GM21576 (cell line): ENCODE measurements around the gene SND1.
"Not testable (repeated sequence)": the region's sequence is repeated elsewhere in the genome, so short reads cannot be mapped to it uniquely, and the experiment has no call there.

ENCODE experiments used
- ATAC-seq: cut with Tn5 transposase; IDR thresholded peaks from one replicate; pipeline ENCODE4 v1.9.1; 2021; ENCODE audit warnings: mild to moderate bottlenecking, moderate library complexity; ENCODE audit not compliant: unreplicated experiment

The SND1 gene

DNA sequence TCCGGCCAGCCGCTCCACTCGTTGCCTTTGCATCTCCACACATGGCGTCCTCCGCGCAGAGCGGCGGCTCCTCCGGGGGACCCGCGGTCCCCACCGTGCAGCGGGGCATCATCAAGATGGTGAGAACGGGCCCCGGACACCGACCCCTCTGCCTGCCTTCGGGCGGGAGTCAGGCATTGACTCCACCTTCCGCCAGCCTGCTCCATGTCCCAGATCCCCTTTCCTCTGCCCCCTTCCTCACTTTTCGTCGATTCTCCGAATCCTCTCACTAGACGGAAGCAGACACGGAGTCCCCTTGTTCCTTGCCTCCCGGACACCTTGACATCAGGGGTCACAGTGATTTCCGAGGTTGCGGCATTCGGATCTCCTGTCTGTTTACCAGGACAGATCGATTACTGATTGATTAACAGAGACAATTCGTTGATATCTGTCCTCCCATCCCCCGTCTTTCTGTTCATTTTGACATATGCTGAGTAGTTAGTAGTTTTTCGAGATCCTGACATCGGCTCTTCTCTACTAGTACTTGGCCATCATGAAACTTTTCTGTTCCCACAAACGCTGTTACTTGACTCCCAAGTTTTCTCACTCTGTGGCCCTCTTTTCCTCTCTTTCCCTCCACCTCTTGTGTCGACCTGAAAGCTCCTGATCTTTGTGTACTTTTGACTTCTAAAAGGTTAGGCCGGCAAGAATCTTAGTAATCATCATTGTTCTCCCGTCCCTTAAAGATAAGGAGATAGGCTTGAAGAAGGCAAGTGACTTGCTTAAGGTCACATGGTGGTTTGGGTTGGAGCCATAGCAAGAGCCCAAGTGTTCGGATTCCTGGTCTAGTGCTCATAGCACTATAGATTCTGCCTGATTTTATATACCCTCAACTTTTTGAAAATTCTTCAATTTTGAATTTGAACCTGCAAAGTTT is 597 bp downstream of the SND1 start:
- ATAC-seq = peak; percentile 11

DNA sequence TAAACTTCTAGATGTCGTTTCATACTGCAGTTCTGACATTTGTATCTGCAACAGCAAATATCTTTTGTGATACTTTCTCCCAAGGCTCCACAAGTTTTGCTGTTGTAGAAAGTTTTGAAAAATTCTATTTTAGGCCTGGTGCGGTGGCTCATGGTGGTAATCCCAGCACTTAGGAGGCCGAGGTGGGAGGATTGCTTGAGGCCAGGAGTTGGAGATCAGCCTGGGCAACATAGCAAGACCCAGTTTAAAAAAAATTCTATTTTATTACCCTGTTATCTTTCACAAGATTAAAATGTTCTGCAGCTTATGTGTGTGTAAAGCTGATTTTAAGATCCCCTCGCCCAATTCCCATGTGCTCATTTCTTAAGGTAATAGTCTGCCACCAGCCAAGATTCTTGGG is 1.4 kb downstream of the SND1 start:
- no peak for ATAC-seq

GRCh38 chr7:127654404-127655394 is 2.7 kb downstream of the SND1 start:
- no peak for ATAC-seq

GRCh38 chr7:127655720-127656119 is 3.7 kb downstream of the SND1 start:
- ATAC-seq = no peak

DNA sequence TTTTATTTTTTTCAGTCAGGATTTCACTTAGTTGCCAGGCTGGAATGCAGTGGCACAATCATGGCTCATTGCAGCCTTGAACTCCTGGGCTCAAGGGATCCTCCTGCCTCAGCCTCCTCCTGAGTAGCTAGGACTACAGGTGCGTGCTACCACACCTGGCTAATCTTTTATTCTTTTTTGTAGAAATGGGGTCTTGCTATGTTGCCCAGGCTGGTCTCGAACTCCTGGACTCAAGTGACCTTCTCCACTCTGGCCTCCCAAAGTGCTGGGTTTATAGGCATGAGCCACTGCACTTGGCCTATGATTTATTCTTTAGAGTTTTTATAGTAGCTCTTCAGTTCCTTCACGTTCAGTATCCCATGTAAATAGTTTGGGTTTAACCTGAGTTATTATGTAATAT is 5.5 kb downstream of the SND1 start:
- ATAC-seq = no peak

DNA sequence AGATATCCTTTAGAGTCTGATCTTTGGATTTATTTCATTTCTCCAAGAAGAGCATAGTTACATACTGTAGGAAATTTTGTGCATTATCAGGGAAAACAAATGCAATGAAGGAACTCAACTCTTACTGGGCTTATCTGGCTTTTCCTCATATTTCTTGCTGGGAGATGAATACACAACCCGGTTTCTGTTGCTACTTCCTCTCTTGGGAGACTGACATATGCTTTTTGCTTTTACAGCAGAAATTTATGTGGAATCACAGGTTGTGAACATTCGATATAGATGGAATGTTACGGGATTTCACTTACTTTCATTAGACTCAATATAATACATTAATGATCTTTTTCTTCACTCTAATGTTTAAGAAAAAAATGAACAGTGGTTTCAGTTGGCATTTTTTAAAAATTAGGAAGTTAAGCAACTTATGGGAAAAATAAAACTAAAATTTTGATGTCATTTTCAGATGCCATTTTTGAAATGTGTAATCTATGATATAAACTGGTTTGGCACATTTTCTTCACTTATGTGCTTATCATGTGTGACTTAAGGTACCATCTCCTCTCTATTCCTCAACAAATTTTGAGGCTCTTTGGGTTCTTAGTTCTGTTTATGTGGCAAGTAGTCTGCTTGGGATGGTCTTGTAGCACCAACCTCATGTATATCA is 7.1 kb downstream of the SND1 start:
- no peak for ATAC-seq

DNA sequence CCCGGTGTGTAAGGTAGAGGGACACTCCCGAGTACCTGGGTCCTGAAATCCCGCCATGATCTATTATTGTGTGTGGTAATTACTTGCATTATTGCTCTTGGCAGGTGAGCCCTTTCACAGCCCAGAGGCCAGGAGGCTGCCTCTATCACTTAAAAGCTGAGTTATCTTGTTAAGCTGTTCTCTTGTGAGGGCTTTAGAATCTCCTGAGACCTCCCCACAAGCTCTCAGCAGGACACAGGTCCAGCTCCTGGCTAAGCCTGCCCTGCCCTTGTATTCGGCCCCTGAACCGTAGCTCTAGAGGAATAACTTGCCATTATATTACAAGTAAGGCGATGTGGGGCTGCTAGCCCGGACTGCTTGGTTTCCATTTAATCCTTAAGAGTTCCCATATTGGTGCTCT is 13.9 kb downstream of the SND1 start:
- no peak for ATAC-seq

DNA sequence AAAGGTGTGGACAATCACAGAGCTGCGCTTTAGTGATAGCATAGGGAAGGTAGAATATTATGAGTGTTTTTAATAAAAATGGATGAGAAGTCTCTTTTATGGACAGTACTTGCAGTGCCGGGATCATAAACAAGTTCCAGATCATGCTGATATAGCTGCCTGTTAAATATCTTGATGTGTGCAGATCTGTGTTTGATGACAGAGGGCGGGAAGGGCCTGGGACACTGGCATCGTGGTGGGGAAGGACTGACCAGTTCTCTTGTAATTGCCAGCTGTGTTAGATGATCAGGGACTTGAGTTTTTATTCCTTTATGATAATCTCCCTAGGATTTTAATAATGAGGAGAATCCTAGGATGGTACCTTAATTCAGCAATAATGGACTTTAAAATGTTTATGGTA is 14.6 kb downstream of the SND1 start:
- no peak for ATAC-seq

- no peak for ATAC-seq
Observed at GRCh38 chr7:127667017-127667670, 15.2 kb downstream of the SND1 start.

DNA sequence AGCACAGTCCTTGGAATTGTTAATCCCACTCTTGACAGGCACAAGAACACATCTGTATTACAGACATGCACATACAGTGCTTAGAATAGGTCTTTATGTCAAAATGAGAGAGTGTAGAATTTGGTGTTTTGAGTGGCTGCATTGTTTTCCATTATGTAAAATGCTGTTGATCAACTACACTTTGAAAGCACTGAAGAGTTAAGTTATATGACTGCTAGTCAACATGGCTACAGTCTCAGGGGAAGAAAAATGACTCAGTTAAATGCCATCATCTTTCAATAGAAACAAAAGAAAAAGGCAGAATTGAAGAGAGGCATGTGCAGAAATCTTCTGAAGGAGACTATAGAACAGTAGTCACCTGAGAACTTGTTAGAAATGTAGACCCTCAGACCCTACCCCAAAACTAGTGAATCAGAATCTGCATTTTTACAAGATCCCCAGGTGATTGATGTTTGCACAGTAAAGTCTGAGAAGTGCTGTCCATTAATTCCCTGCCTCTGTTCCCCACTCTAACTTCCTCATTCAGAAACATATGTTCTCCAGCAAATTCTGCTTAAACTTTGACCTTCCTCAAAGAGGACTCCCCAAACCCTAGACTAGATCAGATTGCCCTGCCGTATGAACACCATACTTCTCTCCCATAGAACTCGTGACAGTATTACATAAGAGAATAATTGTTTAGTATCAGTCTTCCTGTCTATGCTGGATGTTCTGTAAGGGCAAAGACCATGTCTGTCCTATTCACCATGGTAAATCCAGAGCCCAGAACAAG is 16.0 kb downstream of the SND1 start:
- no peak for ATAC-seq

DNA sequence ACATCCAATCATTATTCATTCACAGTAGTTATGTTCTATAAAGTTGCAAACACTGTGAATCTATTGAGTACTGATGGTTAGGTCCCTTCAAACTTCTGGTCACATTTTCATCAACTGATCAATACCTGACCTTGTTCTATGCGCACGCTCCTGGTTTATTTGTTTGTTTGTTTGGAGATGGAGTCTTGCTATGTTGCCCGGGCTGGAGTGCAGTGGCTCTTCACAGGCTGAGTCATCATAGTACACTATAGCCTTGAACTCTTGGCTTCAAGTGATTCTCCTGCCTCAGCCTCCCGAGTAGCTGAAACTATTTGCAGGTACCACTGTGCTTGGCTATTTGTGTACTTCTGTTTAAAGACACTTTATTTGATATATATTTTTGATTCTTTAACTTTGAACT is 19.3 kb downstream of the SND1 start:
- no peak for ATAC-seq

DNA sequence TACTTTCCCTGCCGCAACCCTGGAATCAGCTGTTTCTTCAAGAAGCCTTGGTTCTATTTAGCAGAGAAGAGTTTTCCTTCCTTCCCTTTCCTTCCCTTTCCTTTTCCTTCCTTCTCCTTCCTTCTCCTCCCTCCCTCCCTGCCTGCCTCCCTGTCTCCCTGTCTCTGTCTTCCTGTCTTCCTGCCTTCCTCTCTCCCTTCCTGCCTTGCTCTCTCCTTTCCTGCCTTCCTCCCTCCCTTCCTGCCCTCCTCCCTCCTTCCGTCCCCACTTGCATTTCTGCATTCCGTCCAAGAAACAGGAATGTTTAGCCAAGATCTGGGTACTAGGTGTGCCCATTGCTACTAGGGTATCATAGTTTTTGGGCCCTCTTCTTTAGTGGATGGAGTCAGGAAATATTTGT is 21.9 kb downstream of the SND1 start:
- ATAC-seq = no peak

- ATAC-seq = no peak
Observed at GRCh38 chr7:127674361-127674760, 22.4 kb downstream of the SND1 start.

GRCh38 chr7:127674923-127675322 is 22.9 kb downstream of the SND1 start:
- not testable (repeated sequence) for ATAC-seq

DNA sequence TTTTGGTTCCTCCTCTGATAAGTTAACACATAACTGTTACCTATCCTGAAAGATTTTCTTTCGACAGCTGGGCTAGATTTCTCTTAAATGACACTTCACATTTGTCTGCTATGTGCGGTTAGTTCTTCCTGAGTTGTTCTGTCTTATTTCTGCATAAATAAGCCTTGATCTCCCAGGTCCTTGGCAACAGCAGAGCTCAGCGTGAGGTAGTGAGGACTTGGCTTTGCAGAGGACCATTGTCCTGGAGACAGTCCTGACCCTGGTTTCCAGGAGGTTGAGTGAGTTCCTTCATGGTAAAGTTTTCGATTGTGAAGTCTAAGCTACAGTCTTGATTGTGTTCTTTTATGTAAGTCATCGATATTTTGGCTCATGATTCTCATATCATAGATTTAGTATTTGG is 23.7 kb downstream of the SND1 start:
- no peak for ATAC-seq

DNA sequence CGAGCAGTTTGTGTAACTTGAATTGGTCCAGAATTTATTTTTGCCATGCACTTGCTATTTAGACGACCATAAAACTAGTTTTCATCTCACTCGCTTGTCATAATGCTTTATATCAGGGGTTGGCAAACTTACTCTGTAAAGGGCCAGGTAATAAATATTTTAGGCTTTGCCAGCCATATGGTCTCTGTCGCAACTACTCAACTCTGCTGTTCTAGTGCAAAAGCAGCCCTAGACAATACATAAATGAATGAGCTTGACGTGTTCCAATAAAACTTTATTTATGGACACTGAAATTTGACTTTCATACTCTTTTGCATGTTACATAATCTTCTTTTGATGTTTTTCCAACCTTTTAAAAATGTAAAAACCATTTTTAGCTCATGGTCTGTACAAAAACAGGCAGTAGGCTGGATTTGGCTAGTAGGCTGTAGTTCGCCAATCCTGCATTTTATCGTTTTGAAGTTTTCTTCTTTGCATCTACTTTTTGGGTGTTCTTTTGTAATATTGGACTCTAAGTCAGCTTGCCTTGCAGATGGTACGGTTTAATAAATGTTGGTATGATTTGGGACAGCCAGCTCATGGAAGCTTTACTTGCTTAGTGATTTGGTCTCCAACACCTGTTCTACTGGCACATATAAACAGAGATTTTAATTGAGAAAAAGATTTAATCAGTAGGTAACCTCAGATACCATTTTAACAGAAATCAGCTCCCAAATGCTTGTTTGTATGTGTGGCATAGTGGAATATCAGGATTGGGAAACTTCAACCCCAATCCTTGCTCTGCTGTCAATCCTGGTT is 25.6 kb downstream of the SND1 start:
- ATAC-seq = no peak

GRCh38 chr7:127678337-127678736 is 26.3 kb downstream of the SND1 start:
- ATAC-seq = no peak

DNA sequence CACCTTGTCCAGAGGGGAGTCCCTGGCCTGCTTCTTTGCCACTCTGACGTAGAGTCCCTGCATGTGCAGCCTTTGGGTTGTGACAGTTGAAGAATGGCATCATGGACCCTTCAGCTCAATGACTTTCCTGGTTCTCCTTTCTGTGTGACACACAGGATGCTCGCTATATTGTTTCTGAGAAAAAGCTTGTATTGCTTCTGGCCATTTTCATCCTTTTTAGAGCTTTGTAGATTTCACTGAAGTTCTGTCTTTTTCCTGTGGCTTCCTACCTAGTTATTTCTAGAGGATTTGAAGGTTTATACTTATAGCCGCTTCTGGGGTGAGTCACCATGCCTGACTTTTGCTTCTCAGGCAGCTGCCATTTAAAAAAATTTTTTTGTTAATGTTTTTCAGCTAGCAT is 27.0 kb downstream of the SND1 start:
- peak; percentile 86 for ATAC-seq

- no peak for ATAC-seq
Observed at GRCh38 chr7:127680983-127681382, 29.0 kb downstream of the SND1 start.
